ENCODE results near the gene FABP1. TPM values are rescaled to one million over a fixed set of nuclear protein-coding genes. Genes with fewer than 3 reads are reported as not detected.

Gene FABP1
- total RNA-seq, 1 experiment from 2014 or later = not detected

GRCh38 chr2:88085099-88085498 lies 42.8 kb downstream of the FABP1 start:
- Histone ChIP-seq H3K79me2 (ENCODE audit: low read length) (no peaks in the 10 kb centered on the region), H3K9ac (ENCODE audit: low read length) (no peak overlapping the region), H3K27ac (ENCODE audit: low read length) (no peak overlapping the region), H3K4me2 (ENCODE audit: low read length) (no peak overlapping the region), H3K9me2 (replicated peaks; ENCODE audit: low read length) (no peaks in the 10 kb centered on the region), H2AFZ (ENCODE audit: low read length) (no peak overlapping the region), H3F3A (ENCODE audit: low read length, unreplicated experiment) (no peaks in the 10 kb centered on the region), H4K20me1 (ENCODE audit: low read length) (no peaks in the 10 kb centered on the region), H3K4me3 (ENCODE audit: low read length) (no peak overlapping the region), H3K36me3 (ENCODE audit: low read depth, low read length) (no peaks in the 10 kb centered on the region), H3K27me3 (ENCODE audit: low read length) (no peaks in the 10 kb centered on the region), H3K4me1 (ENCODE audit: insufficient read depth, low read length) (no peaks in the 10 kb centered on the region), H3K9me3 (ENCODE audit: low read length) (no peaks in the 10 kb centered on the region)
- intact Hi-C loops (cut with micrococcal nuclease) = no loop called here
- no TSS peak for BruUV-seq (replicated peaks)
- ChIA-PET CTCF (no interaction called here), POLR2A (ENCODE audit: unreplicated experiment) (no interaction called here)
- ATAC-seq (no peak; the same call in 1 of the 2 replicates), DNase-seq (no peak)
- TF ChIP-seq EZH2phosphoT487 (IDR thresholded peaks at IDR 0.05; ENCODE audit: borderline replicate concordance, low read length) = no peak
- no peak for TF ChIP-seq EZH2 (IDR thresholded peaks at IDR 0.05; ENCODE audit: low read length, unreplicated experiment)
- TF ChIP-seq CTCF (conservative IDR thresholded peaks at IDR 0.05; ENCODE audit: low read depth, low read length) = no peak

- Histone ChIP-seq H2AFZ (ENCODE audit: low read length) (no peak overlapping the region), H4K20me1 (ENCODE audit: low read length) (no peaks in the 10 kb centered on the region), H3K27ac (ENCODE audit: low read length) (no peak overlapping the region), H3K79me2 (ENCODE audit: low read length) (no peaks in the 10 kb centered on the region), H3K4me1 (ENCODE audit: insufficient read depth, low read length) (no peaks in the 10 kb centered on the region), H3K9me3 (ENCODE audit: low read length) (no peaks in the 10 kb centered on the region), H3K9me2 (replicated peaks; ENCODE audit: low read length) (no peaks in the 10 kb centered on the region), H3F3A (ENCODE audit: low read length, unreplicated experiment) (no peaks in the 10 kb centered on the region), H3K27me3 (ENCODE audit: low read length) (no peaks in the 10 kb centered on the region), H3K4me2 (ENCODE audit: low read length) (no peak overlapping the region), H3K36me3 (ENCODE audit: low read depth, low read length) (no peaks in the 10 kb centered on the region), H3K4me3 (ENCODE audit: low read length) (no peak overlapping the region), H3K9ac (ENCODE audit: low read length) (no peak overlapping the region)
- no peak for DNase-seq
- intact Hi-C loops (cut with micrococcal nuclease) = no loop called here
- ChIA-PET POLR2A (ENCODE audit: unreplicated experiment) (no interaction called here), CTCF (interaction anchor here (1.5 kb wide), 1 partner anchor 22 kb away, joined by 6 read pairs; no protein-coding TSS in a partner anchor)
- ATAC-seq = no peak
- BruUV-seq (replicated peaks) = no TSS peak
- no peak for TF ChIP-seq EZH2phosphoT487 (IDR thresholded peaks at IDR 0.05; ENCODE audit: borderline replicate concordance, low read length)
- TF ChIP-seq EZH2 (IDR thresholded peaks at IDR 0.05; ENCODE audit: low read length, unreplicated experiment) = no peak
- TF ChIP-seq CTCF (conservative IDR thresholded peaks at IDR 0.05; ENCODE audit: low read depth, low read length) = no peak
These were observed 45.1 kb downstream of the FABP1 start for GRCh38 chr2:88082781-88083180.

- H3K4me2 ChIP-seq (ENCODE audit: low read length) = no peak overlapping the region
- H3K79me2 ChIP-seq (ENCODE audit: low read length) = no peaks in the 10 kb centered on the region
- H3K36me3 ChIP-seq (ENCODE audit: low read depth, low read length) = no peaks in the 10 kb centered on the region
- H3K9ac ChIP-seq (ENCODE audit: low read length) = no peak overlapping the region
- TF ChIP-seq CTCF (conservative IDR thresholded peaks at IDR 0.05; ENCODE audit: low read depth, low read length) (no peak), EZH2 (IDR thresholded peaks at IDR 0.05; ENCODE audit: low read length, unreplicated experiment) (no peak), EZH2phosphoT487 (IDR thresholded peaks at IDR 0.05; ENCODE audit: borderline replicate concordance, low read length) (no peak)
- H3K9me2 ChIP-seq (replicated peaks; ENCODE audit: low read length) = no peaks in the 10 kb centered on the region
- ATAC-seq = no peak
- H3K9me3 ChIP-seq (ENCODE audit: low read length) = no peaks in the 10 kb centered on the region
- no peaks in the 10 kb centered on the region for H3K4me1 ChIP-seq (ENCODE audit: insufficient read depth, low read length)
- no peak overlapping the region for H2AFZ ChIP-seq (ENCODE audit: low read length)
- ChIA-PET CTCF (interaction anchor here (1.5 kb wide), 1 partner anchor 22 kb away, joined by 6 read pairs; no protein-coding TSS in a partner anchor), POLR2A (ENCODE audit: unreplicated experiment) (no interaction called here)
- intact Hi-C loops (cut with micrococcal nuclease) = no loop called here
- no peaks in the 10 kb centered on the region for H3F3A ChIP-seq (ENCODE audit: low read length, unreplicated experiment)
- BruUV-seq (replicated peaks) = no TSS peak
- DNase-seq = no peak
- no peak overlapping the region for H3K27ac ChIP-seq (ENCODE audit: low read length)
- H3K27me3 ChIP-seq (ENCODE audit: low read length) = no peaks in the 10 kb centered on the region
- H3K4me3 ChIP-seq (ENCODE audit: low read length) = no peak overlapping the region
- no peaks in the 10 kb centered on the region for H4K20me1 ChIP-seq (ENCODE audit: low read length)
These were observed 45.8 kb downstream of the FABP1 start for GRCh38 chr2:88081924-88082608.
